Adrenal gland (tissue), 5 donors: ENCODE results near the gene QPCT.

Experiments used
- CTCF ChIP-seq, 6 experiments: fragments of 450-650 bp in 4 of 6; fragments of 200-600 bp in 2 of 6; sonication (generic) in 1 of 6; IDR thresholded peaks; 1 replicate in 5 of 6; 2 replicates in 1 of 6; pipeline versions ENCODE4 v1.5.1 to v1.8.0; 2016 to 2021; ENCODE audit warnings: antibody characterized with exemption in 6 of 6, mild to moderate bottlenecking in 2 of 6, moderate library complexity in 1 of 6
- POLR2A ChIP-seq, 2 donors: fragments of 450-650 bp; IDR thresholded peaks; one replicate each; pipeline ENCODE4 v1.6.1; 2017; ENCODE audit warnings: antibody characterized with exemption in 2 of 2, mild to moderate bottlenecking in 2 of 2, moderate library complexity in 1 of 2
- donor health status: DM: no; HTN: no; CAD: no.

GRCh38 chr2:37323176-37323780, 21.2 kb upstream of the QPCT start:
- TF ChIP-seq CTCF (IDR thresholded peaks at IDR 0.05) (no peak), POLR2A (IDR thresholded peaks at IDR 0.05) (no peak)
